Sciatic nerve (tissue), 2 donors: ENCODE measurements around the gene MCU. TPM values are rescaled to one million over a fixed set of nuclear protein-coding genes. Genes with fewer than 3 reads are reported as not detected.
"Not testable (repeated sequence)": the region's sequence is repeated elsewhere in the genome, so short reads cannot be mapped to it uniquely, and the experiment has no call there.

Source experiments
- ATAC-seq: fragments of 200-7000 bp; cut with Tn5 transposase; one replicate; pipeline ENCODE4 v1.9.1; 2020; ENCODE audit warnings: mild to moderate bottlenecking, moderate library complexity
- DNase-seq: peaks from one replicate; pipeline ENCODE4 v3.0.0-alpha.2; 2020; ENCODE audit warnings: low spot score
- intact Hi-C: fragments of 100-400 bp; cut with DNase I; formaldehyde crosslinking; loops from one replicate; pipeline ENCODE4 v1.14.2; 2022
- total RNA-seq: library from RNA; stranded (reverse); fragmentation: NEBNext Ultra II Directional; extraction: Animal tissue kit (Norgen Biotek cat#: 25700); gene quantifications from one replicate; pipeline ENCODE4 v1.2.1, GENCODE V29; 2021
- donor health status: DM: no; HTN: no; CAD: no.
- donor health status: DM: no; HTN: no; CAD: no.

The MCU gene, protein sequence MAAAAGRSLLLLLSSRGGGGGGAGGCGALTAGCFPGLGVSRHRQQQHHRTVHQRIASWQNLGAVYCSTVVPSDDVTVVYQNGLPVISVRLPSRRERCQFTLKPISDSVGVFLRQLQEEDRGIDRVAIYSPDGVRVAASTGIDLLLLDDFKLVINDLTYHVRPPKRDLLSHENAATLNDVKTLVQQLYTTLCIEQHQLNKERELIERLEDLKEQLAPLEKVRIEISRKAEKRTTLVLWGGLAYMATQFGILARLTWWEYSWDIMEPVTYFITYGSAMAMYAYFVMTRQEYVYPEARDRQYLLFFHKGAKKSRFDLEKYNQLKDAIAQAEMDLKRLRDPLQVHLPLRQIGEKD
- total RNA-seq, result 25.5 TPM

DNA sequence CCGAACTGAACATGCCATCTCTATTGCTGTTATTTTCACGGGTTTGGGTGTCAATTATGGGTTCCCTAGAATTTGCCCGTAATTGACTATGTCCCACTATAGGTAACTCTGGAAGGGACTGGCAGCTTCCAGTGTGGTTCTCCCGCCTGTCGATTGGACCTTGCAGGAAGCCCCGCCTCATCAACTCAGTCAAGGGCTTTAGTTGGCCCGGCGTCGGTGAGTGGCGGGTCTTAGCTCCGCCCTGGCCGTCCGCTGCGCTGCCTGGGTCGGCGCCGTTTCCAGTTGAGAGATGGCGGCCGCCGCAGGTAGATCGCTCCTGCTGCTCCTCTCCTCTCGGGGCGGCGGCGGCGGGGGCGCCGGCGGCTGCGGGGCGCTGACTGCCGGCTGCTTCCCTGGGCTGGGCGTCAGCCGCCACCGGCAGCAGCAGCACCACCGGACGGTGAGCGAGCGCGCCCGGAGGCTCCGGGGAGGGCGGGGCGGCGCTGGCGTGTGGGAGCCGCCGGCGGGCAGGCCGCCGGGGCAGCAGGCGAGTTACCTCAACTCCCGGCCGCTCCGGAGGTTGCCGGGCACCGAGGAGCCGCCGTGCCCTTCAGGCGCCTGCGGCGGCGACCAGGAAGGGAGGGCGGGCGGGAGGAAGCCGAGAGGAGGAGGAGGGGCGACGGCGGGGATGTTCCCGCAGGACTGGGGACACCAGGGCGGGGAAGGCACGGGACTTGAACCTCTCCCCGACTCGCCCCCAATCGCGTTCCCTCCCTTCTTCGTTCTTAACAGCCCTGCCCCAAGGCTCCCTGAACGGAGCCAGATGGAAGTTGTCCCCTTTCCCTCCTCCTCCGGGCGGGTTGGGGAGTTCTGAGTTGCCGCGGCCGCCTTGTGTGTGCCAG is at the start of gene MCU:
MCU (plus strand) TSS at position 281 of the 881 bp plus-strand sequence; CDS start at position 290, 9 bp downstream.
- ATAC-seq (peak; percentile 99), DNase-seq (peak; percentile 95)
- intact Hi-C loops, result no loop called here

DNA sequence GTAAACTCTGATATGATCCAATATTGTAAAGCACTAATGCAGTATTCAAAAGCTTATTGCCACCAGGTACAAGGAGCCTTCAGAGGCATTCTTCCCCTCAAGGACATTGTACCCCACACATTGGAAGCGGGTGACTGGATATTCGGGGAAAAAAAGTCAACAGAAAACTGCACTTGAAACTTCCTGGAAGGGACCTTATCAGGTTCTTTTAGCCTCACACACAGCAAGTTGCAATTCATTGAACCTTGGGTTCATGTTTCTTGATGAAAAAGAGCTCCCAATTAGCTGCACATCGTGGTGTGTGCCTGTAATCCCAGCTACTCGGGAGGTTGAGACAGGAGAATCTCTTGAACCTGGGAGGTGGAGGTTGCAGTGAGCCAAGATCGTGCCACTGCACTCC is 49.6 kb upstream of the MCU start:
- ATAC-seq (no peak), DNase-seq (no peak)
- intact Hi-C loops, result no loop called here

DNA sequence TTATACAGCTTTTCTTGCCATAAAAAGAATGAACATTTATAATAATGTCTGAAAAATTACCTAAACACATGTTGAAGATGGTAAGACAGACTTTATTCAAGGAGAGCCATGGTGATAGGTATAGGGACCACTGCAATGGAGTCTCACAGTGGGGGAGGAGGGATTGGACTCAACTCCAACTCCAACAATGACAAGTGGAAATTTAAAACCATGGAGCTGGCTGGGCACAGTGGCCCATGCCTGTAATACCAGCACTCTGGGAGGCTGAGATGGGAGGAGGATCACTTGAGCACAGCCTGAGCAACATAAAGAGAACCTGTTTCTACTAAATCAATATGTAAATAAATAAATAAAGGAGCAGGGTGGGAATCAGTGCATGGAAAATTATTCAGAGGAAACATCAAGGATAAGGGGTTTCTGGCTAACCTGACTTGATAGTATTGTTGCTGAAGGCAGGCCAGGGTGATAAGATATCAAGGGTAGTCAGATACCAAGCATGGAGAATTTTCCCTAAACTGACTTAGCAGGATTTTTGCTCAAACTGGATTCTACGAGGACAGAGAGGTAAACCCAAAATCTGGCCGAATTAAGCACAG is 46.6 kb upstream of the MCU start:
- intact Hi-C loops, result no loop called here
- ATAC-seq (no peak), DNase-seq (no peak)

DNA sequence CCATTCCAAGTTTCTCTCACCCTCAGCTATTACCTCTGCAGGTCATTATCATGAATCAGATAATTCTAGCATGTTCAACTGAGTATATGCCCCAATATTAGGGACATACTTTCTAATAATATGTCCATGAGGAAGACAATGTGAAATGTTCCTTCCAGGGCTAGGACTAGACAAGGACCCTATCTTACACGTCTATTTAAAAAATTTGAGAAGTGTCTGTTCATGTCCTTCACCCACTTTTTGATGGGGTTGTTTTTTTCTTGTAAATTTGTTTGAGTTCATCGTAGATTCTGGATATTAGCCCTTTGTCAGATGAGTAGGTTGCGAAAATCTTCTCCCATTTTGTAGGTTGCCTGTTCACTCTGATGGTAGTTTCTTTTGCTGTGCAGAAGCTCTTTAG is 45.0 kb upstream of the MCU start:
- intact Hi-C loops, DNase-seq, ATAC-seq: not testable (repeated sequence)

DNA sequence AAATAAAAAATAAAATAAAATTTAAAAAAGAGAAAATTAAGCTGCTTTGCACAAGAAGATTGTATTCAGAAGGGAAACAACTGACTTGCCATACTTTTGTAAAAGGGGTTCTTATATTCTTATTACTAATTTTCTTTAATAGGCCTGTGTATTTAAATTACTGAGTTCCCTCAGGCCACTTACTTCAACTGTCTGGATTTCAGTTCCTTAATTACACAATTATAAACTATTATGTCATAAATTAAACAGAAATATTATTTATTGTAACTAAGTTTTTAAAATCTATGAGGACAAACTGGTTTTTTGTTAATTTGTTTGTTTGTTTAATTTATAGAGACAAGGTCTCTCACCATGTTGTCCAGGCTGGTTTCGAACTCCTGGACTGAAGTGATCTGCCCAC is 43.6 kb upstream of the MCU start:
- ATAC-seq (no peak), DNase-seq (no peak)
- intact Hi-C loops, result no loop called here

DNA sequence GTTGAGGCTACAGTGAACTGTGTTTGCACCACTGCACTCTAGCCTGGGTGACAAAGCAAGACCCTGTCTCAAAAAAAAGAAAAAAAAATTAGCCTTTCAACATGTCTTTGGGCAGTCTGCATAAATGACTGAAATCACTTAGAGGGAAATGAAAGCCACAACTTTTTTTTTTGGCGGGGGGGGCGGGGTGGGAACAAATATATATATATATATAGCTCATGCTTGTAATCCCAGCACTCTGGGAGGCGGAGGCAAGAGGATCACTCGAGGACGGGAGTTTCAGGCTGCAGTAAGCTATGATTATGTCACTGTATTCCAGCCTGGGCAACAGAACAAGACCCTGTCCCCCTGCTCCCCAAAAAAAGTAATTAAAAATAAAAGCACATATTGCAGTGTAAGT is 42.7 kb upstream of the MCU start:
- intact Hi-C loops, result no loop called here
- no peak for DNase-seq
- no peak for ATAC-seq

DNA sequence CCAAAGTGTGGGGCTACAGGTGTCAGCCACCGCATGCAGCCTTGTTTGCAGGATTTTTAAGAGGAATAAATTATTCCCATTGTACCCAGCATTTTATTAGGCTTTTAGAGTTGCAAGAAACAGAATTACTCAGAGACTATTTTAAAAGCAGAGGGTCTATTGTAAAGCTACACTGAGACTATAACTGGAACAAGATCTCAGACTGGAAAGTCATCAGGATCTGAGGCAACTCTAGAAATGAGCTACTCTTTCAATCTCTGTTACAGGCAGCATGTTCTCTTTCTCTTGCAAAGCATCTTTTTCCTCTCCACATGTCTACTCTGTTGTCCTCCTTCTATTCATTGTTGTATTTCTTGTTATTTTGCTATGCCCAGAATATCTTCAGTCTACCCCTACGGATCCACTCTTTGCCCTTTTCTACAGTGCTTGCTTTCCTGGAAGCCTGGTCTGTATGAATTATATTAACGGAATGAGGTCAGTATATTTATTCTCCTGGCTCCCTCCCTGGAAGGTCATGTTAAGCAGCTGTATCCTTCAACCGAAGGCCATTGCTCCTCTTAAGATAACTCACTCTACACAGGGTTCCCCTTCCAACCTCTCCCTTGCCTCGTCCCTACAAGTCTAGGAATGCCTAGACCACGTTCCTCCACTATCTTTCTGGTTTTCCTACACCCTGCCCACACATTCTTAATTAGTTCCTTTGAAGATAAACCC is 38.4 kb upstream of the MCU start:
- DNase-seq, result no peak
- no peak for ATAC-seq
- intact Hi-C loops, result no loop called here

DNA sequence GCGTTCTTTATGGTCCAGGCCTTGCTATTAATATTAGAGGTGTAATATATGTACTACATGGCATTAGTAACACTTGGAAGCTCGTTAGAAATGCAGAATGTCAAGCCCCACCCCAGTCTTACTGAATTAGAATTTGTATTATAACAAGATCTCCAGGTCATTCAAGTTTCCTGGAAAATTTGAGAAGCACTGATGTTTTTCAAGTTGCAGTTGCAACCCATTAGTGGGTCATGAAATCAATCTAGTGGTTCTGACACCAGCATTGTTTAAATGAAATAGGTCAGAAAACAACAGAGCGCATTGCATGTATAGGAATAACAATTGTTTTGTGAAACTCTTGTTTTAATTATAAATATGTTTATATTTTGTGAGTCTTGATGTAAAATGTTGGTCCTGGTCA is 37.2 kb upstream of the MCU start:
- intact Hi-C loops, result no loop called here
- no peak for DNase-seq
- ATAC-seq, result no peak

DNA sequence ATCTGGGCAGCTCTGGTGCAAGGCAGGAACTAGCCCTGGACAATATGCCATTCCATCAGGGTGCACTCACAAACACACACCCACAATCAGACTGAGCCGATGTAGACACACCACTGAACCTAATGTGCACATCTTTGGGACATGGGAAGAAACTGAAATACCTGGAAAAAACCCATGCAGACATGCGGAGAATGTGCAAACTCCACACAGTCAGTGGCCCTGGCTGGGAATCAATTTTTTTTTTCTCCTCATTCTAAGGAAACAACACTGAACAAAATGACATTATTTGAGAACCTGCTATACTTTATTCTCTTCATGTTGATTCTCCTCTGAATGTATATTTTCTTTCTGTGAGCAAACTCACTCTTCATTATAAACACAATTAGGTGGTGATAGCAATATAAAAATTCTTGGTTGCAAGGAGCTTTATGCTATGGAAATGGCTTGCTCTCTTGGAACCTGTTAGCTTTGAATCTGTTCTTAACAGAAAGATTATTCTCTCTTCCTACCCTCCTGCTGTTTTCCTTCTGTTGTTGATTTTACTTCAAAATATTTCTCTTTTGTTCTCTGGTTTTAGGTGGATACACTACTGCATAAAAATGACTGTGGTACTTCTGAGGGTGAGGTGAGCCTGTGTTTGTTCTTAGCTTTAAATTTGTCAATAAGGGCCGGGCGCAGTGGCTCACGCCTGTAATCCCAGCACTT is 33.1 kb upstream of the MCU start:
- ATAC-seq (no peak), DNase-seq (no peak)
- intact Hi-C loops, result no loop called here

DNA sequence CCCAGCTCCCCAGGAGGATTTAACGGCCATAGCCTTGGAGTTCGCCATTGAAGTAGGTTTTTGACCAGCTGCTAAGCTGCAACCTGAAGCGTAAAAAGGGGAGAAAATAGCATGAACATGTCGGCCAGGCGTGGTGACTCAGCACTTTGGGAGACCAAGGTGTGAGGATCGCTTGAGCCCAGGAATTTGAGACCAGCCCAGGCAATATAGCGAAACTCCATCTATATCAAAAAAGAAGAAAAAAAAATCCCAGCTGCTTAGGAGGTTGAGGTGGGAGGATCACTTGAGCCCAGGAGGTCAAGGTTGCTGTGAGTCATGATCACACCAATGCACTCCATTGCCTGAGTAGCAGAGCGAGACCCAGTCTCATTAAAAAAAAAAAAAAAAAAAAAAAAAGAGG is 32.2 kb upstream of the MCU start:
- DNase-seq (no peak), ATAC-seq (no peak)
- intact Hi-C loops, result no loop called here

DNA sequence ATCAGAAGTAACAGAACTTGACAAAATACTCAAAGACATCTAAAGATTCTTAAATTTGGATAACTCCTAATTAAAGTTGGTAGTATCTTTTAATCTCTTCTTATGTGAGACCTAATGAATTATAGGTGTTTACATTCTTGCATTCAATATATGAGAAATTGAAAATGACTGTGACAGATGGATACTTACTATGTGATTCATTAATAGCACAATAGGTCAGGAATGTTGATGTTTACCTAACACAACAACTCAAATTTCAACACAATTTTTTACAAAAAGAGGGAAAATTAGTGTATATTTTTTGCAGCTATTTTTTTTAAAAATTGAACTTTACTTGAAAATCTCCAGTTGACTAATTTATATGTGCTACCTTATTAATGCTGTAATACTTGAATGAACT is 31.7 kb upstream of the MCU start:
- intact Hi-C loops, result no loop called here
- DNase-seq (no peak), ATAC-seq (no peak)

DNA sequence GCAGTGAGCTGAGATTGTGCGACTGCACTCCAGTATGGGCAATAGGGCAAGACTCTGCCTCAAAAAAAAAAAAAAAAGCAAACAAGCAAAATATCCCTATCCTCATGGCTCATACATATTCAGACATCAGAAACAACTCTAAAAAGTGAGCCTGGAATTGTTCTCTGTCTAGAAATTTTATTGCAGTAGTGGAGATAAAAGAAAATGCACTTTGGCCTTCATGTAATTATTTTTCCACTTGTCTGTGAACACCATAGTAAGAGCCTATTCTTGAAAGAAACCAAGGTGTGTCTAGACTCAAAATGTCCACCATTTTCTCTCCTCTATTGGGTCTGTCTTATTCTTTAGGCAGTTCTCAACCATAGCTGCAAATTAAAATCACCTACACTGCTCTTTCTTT is 30.5 kb upstream of the MCU start:
- DNase-seq (no peak), ATAC-seq (no peak)
- intact Hi-C loops, result no loop called here

DNA sequence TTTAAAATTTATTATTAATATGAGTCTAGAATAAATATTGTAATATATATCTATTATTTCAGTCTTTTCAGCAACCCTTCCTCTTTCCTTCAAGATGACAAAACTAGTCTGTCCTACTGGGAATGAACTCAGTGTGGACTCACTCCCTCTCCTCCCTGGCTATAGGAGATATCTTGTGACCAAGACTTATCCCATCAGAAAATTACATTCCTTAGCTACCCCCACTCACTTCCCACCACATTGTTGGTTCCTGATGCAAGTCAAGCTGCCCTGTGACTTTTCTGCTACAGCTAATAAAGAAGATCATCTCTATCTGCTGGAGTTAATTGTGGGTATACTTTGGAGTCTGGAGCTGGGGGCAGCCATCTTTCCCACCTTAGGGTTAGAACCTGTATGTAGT is 28.0 kb upstream of the MCU start:
- DNase-seq, result no peak
- intact Hi-C loops, result no loop called here
- ATAC-seq, result no peak

DNA sequence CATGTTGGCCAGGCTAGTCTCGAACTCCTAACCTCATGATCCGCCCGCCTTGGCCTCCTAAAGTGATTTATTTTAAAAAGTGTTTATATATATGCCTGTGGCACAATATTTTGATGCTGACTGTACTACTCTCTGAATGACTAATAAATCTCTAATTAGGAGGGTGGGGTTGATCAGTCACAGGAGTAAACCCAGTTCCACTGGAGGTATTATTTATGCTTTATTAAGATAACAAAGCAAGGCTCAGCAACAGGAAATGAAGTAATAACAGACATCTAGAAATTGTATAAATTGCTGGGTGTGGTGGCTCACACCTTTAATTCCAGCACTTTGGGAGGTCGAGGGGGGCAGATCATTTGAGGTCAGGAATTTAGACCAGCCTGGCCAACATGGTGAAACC is 26.0 kb upstream of the MCU start:
- no peak for ATAC-seq
- no peak for DNase-seq

DNA sequence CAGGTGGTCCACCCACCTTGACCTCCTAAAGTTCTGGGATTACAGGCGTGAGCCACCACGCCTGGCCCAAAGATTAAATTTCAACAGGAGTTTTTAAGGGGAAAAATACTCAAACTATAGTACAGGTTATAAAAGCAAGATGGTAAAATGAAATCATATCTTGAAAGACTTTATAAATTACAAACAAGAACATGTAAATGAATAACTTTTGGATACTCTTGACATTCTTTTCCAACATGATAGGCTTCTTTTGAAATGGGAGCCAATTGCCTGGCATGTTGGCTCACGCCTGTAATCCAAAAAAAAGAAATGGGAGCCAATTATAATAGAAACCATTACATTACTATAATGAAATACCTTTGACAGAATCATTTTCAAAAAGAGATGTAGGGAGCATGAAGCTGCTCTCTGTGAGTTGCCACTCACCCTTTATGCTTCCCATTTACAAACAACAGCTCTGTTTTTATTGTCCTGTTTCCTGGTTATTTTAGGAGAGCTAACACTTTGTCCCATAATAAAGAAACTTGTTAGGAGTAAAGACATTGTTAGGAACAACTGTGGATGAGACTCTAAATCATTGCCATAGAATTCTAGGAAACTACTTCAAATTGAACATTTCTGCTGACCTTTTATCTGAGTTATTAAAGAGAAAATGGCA is 24.6 kb upstream of the MCU start:
- ATAC-seq (no peak), DNase-seq (no peak)
- intact Hi-C loops, result no loop called here

More for the DNA sequence above, 26.0 kb upstream of the MCU start:
- intact Hi-C loops, result no loop called here

DNA sequence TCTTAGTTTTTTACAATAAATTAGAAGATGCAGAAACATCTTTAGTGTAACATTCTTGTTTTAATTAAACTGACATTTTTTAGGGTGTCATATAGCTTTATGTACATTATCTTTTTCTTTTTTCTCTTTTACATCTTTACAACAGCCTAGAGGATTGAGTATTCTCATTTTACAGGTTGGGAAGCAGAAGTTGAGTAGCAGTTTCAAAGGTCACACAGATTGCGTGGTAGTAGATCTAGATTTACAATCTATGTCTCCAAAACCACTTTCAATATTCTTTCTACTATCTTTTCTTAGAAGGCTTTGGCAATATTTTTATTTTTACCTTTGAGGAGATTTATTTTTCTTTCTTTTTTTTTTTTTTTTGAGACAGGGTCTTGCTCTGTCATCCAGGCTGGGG is 18.7 kb upstream of the MCU start:
- intact Hi-C loops, result no loop called here
- DNase-seq (no peak), ATAC-seq (no peak)

DNA sequence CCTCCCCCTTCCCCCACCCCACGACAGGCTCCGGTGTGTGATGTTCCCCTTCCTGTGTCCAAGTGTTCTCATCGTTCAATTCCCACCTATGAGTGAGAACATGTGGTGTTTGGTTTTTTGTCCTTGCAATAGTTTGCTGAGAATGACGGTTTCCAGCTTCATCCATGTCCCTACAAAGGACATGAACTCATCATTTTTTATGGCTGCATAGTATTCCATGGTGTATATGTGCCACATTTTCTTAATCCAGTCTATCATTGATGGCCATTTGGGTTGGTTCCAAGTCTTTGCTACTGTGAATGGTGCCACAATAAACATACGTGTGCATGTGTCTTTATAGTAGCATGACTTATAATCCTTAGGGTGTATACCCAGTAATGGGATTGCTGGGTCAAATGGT is 17.8 kb upstream of the MCU start:
- intact Hi-C loops, ATAC-seq, DNase-seq: not testable (repeated sequence)

DNA sequence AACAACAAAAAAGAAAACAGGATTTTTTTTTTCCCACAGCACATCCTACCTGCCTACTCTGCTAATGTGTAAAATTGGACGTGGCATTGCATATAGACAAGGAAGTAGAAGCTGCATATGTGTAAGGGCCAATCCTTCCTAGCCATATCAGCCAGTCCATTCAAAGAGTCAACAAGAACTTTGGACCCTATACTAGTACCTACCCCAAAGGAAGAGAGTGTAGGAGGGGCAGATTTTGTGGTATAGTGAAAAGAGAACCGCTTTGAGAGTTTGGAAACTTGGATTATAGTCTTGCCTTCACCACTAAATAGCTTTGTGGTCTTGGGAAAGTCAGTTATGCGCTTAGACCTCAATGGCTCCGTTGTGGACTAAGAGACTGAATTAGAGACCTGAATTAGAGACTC is 12.1 kb upstream of the MCU start:
- DNase-seq, result no peak
- ATAC-seq, result no peak
- intact Hi-C loops, result no loop called here
